ENCODE measurements around the gene ERC2. TPM values are rescaled to one million over a fixed set of nuclear protein-coding genes. Genes with fewer than 3 reads are reported as not detected.

The ERC2 gene
- total and polyA plus RNA-seq, 2 donors (not counting 1 experiment from before 2014, with no cell fraction given): 0.14 to 0.17 TPM

DNA sequence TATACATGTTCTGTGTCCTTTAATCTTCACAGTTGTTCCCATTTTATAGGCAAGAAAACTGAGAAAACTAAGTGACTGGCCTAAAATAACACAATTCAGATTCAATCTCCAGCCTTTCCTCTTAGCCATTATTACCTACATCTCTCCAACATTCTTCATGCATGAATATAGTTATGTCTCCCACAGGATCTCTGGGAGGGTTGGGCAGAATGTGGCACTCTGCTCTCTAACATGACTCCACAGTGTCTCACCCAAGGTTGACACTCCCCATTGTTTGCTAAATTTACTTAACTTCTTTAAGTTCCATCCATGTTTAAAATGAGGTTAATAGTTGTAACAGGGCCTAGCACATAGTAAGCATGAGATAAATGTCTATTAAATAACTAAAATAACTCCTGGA is 276.3 kb downstream of the ERC2 start:
- Histone ChIP-seq H3K4me1 (ENCODE audit: control insufficient read depth, extremely low read depth, insufficient read depth, low read length) (no peaks in the 10 kb centered on the region), H3K4me3 (replicated peaks in 1 of 4; ENCODE audit: control extremely low read depth in 1 of 4, insufficient read depth in 1 of 4, low read depth in 3 of 4, low read length in 4 of 4) (no peak overlapping the region), H3K27ac (ENCODE audit: insufficient read depth, low read length) (no peak overlapping the region), H3K9me3 (ENCODE audit: control insufficient read depth, insufficient read depth, low read depth, low read length) (no peaks in the 10 kb centered on the region), H2AFZ (ENCODE audit: low read length) (no peak overlapping the region), H3K27me3 (ENCODE audit: control insufficient read depth, insufficient read depth, low read length) (no peaks in the 10 kb centered on the region), H3K4me2 (ENCODE audit: extremely low read depth, insufficient read depth, low read length) (no peak overlapping the region), H3K9ac (ENCODE audit: insufficient read depth, low read length) (no peak overlapping the region), H4K20me1 (ENCODE audit: control insufficient read depth, extremely low read depth, insufficient read depth, low read length) (no peaks in the 10 kb centered on the region), H3K36me3 (ENCODE audit: control insufficient read depth, insufficient read depth, low read length) (no peaks in the 10 kb centered on the region), H3K79me2 (ENCODE audit: control insufficient read depth, insufficient read depth, low read length) (no peaks in the 10 kb centered on the region)
- no peak for TF ChIP-seq EZH2 (IDR thresholded peaks at IDR 0.05; ENCODE audit: low read length, missing control alignments)
- TF ChIP-seq, protein P1, sequence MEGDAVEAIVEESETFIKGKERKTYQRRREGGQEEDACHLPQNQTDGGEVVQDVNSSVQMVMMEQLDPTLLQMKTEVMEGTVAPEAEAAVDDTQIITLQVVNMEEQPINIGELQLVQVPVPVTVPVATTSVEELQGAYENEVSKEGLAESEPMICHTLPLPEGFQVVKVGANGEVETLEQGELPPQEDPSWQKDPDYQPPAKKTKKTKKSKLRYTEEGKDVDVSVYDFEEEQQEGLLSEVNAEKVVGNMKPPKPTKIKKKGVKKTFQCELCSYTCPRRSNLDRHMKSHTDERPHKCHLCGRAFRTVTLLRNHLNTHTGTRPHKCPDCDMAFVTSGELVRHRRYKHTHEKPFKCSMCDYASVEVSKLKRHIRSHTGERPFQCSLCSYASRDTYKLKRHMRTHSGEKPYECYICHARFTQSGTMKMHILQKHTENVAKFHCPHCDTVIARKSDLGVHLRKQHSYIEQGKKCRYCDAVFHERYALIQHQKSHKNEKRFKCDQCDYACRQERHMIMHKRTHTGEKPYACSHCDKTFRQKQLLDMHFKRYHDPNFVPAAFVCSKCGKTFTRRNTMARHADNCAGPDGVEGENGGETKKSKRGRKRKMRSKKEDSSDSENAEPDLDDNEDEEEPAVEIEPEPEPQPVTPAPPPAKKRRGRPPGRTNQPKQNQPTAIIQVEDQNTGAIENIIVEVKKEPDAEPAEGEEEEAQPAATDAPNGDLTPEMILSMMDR (conservative IDR thresholded peaks at IDR 0.05 in 1 of 2, IDR thresholded peaks at IDR 0.05 in 1 of 2; ENCODE audit: low read depth in 1 of 2, low read length in 2 of 2): no peak
- DNase-seq (ENCODE audit: low read depth in 2 of 2): peak in 1 of 2 donors; percentile 4

DNA sequence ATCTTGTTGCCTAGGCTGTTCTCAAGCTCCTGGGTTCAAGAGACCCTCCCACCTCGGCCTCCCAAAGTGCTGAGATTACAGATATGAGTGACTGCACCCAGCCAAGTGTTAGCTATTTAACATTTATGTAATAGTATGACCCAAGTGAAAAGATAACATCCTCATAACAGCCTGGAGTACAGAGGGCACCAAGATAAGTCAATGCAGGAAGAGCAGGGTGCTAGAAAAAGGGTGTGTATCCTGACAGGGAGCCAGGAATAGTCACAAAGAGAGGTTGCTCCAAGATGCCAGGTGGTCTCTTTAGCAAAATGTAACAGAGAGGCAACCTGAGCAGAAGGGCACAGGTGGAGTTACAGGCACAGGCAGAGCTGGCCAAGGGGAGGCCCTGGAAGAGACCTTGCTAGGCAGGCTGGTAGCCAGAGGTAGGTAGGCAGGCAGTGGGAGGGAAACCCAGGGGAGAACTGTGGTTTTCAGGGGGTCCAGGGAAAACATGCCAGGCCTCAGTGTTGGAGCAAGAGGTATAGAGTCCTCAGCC is 277.4 kb downstream of the ERC2 start:
- H3K27ac ChIP-seq (ENCODE audit: insufficient read depth, low read length): no peak overlapping the region
- H3K27me3 ChIP-seq (ENCODE audit: control insufficient read depth, insufficient read depth, low read length): no peaks in the 10 kb centered on the region
- no peaks in the 10 kb centered on the region for H3K79me2 ChIP-seq (ENCODE audit: control insufficient read depth, insufficient read depth, low read length)
- H3K36me3 ChIP-seq (ENCODE audit: control insufficient read depth, insufficient read depth, low read length): no peaks in the 10 kb centered on the region
- H3K9me3 ChIP-seq (ENCODE audit: control insufficient read depth, insufficient read depth, low read depth, low read length): no peaks in the 10 kb centered on the region
- H3K4me3 ChIP-seq (replicated peaks in 1 of 4; ENCODE audit: control extremely low read depth in 1 of 4, insufficient read depth in 1 of 4, low read depth in 3 of 4, low read length in 4 of 4): no peak overlapping the region
- DNase-seq (ENCODE audit: low read depth in 2 of 2): no peak
- no peaks in the 10 kb centered on the region for H3K4me1 ChIP-seq (ENCODE audit: control insufficient read depth, extremely low read depth, insufficient read depth, low read length)
- H3K9ac ChIP-seq (ENCODE audit: insufficient read depth, low read length): no peak overlapping the region
- no peak overlapping the region for H2AFZ ChIP-seq (ENCODE audit: low read length)
- no peaks in the 10 kb centered on the region for H4K20me1 ChIP-seq (ENCODE audit: control insufficient read depth, extremely low read depth, insufficient read depth, low read length)
- no peak overlapping the region for H3K4me2 ChIP-seq (ENCODE audit: extremely low read depth, insufficient read depth, low read length)
- TF ChIP-seq EZH2 (IDR thresholded peaks at IDR 0.05; ENCODE audit: low read length, missing control alignments): no peak
- TF ChIP-seq, protein P1 (conservative IDR thresholded peaks at IDR 0.05 in 1 of 2, IDR thresholded peaks at IDR 0.05 in 1 of 2; ENCODE audit: low read depth in 1 of 2, low read length in 2 of 2): no peak

DNA sequence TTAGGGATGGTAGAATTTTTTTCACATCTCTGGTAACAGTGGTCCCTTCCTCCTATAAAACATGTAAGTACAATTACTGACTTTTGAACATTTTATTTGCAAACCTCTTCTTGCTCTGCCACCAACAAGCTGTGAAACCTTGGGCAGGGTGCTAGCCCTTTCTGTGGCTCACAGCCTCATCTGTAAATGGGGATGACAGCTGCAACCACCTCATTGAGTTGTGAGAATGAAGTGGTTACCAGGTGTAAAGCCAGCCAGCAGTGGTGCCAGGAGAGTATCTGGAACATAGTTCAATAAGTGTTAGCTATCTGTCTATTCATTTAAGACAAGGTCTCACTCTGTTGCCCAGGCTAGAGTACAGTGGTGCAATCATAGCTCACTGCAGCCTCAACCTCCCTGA is 278.1 kb downstream of the ERC2 start:
- Histone ChIP-seq H3K27ac (ENCODE audit: insufficient read depth, low read length) (no peak overlapping the region), H3K27me3 (ENCODE audit: control insufficient read depth, insufficient read depth, low read length) (no peaks in the 10 kb centered on the region), H3K36me3 (ENCODE audit: control insufficient read depth, insufficient read depth, low read length) (no peaks in the 10 kb centered on the region), H3K9ac (ENCODE audit: insufficient read depth, low read length) (no peak overlapping the region), H3K4me2 (ENCODE audit: extremely low read depth, insufficient read depth, low read length) (no peak overlapping the region), H2AFZ (ENCODE audit: low read length) (no peak overlapping the region), H3K79me2 (ENCODE audit: control insufficient read depth, insufficient read depth, low read length) (no peaks in the 10 kb centered on the region), H3K9me3 (ENCODE audit: control insufficient read depth, insufficient read depth, low read depth, low read length) (no peaks in the 10 kb centered on the region), H3K4me1 (ENCODE audit: control insufficient read depth, extremely low read depth, insufficient read depth, low read length) (no peaks in the 10 kb centered on the region), H4K20me1 (ENCODE audit: control insufficient read depth, extremely low read depth, insufficient read depth, low read length) (no peaks in the 10 kb centered on the region), H3K4me3 (replicated peaks in 1 of 4; ENCODE audit: control extremely low read depth in 1 of 4, insufficient read depth in 1 of 4, low read depth in 3 of 4, low read length in 4 of 4) (no peak overlapping the region)
- DNase-seq (ENCODE audit: low read depth in 2 of 2): no peak
- TF ChIP-seq EZH2 (IDR thresholded peaks at IDR 0.05; ENCODE audit: low read length, missing control alignments): no peak
- TF ChIP-seq, protein P1 (conservative IDR thresholded peaks at IDR 0.05 in 1 of 2, IDR thresholded peaks at IDR 0.05 in 1 of 2; ENCODE audit: low read depth in 1 of 2, low read length in 2 of 2): no peak

All from fibroblast of lung (primary cell).